HEK293 (cell line): ENCODE data around the gene SLC39A13.

Source experiments
- BCL11B ChIP-seq: fragments of 450-650 bp; formaldehyde crosslinking; IDR thresholded peaks from 2 replicates; pipeline ENCODE4 v1.5.1; 2016; ENCODE audit warnings: low read depth, missing biosample characterization, missing genetic modification characterization
- GFI1B ChIP-seq: fragments of 450-650 bp; formaldehyde crosslinking; IDR thresholded peaks from 2 replicates; pipeline ENCODE4 v1.5.1; 2016; ENCODE audit warnings: missing biosample characterization, missing genetic modification characterization
- GLIS1 ChIP-seq: fragments of 450-650 bp; formaldehyde crosslinking; IDR thresholded peaks from 2 replicates; pipeline ENCODE4 v1.5.1; 2016; ENCODE audit warnings: missing biosample characterization, missing genetic modification characterization
- INSM2 ChIP-seq: fragments of 450-650 bp; formaldehyde crosslinking; IDR thresholded peaks from 2 replicates; pipeline ENCODE4 v1.5.1; 2016; ENCODE audit warnings: missing biosample characterization, missing genetic modification characterization
- KLF10 ChIP-seq: fragments of 450-650 bp; IDR thresholded peaks from 2 replicates; pipeline ENCODE4 v1.5.1; 2018; ENCODE audit warnings: missing biosample characterization, mild to moderate bottlenecking, missing genetic modification characterization
- KLF16 ChIP-seq: fragments of 450-650 bp; formaldehyde crosslinking; IDR thresholded peaks from 2 replicates; pipeline ENCODE4 v1.5.1; 2017; ENCODE audit warnings: missing biosample characterization, missing genetic modification characterization
- KLF17 ChIP-seq: fragments of 450-650 bp; formaldehyde crosslinking; IDR thresholded peaks from 2 replicates; pipeline ENCODE4 v1.5.1; 2016; ENCODE audit warnings: missing biosample characterization, missing genetic modification characterization
- KLF8 ChIP-seq: fragments of 450-650 bp; formaldehyde crosslinking; IDR thresholded peaks from 2 replicates; pipeline ENCODE4 v1.5.1; 2016; ENCODE audit warnings: missing biosample characterization, missing genetic modification characterization
- PRDM1 ChIP-seq: fragments of 450-650 bp; formaldehyde crosslinking; IDR thresholded peaks from 2 replicates; pipeline ENCODE4; 2016; ENCODE audit warnings: missing biosample characterization, missing genetic modification characterization
- PRDM10 ChIP-seq: fragments of 450-650 bp; formaldehyde crosslinking; IDR thresholded peaks from 2 replicates; pipeline ENCODE4 v1.5.1; 2016; ENCODE audit warnings: missing biosample characterization, missing genetic modification characterization
- SP3 ChIP-seq: fragments of 450-650 bp; formaldehyde crosslinking; IDR thresholded peaks from 2 replicates; pipeline ENCODE4 v1.5.1; 2016; ENCODE audit warnings: missing biosample characterization, missing genetic modification characterization
- TRIM28 ChIP-seq: IDR thresholded peaks from 2 replicates; pipeline ENCODE4 v1.6.1; 2011; ENCODE audit warnings: low read length, control low read depth, borderline replicate concordance
- YY2 ChIP-seq: fragments of 450-650 bp; formaldehyde crosslinking; IDR thresholded peaks from 2 replicates; pipeline ENCODE4 v1.5.1; 2016; ENCODE audit warnings: missing biosample characterization, missing genetic modification characterization
- ZBTB1 ChIP-seq: fragments of 450-650 bp; formaldehyde crosslinking; IDR thresholded peaks from 2 replicates; pipeline ENCODE4 v1.5.1; 2016; ENCODE audit warnings: missing biosample characterization, missing genetic modification characterization
- ZBTB20 ChIP-seq: fragments of 450-650 bp; formaldehyde crosslinking; IDR thresholded peaks from 2 replicates; pipeline ENCODE4 v1.5.1; 2016; ENCODE audit warnings: missing biosample characterization, missing genetic modification characterization
- ZBTB48 ChIP-seq: fragments of 450-650 bp; formaldehyde crosslinking; IDR thresholded peaks from 2 replicates; pipeline ENCODE4 v1.5.1; 2016; ENCODE audit warnings: missing biosample characterization, missing genetic modification characterization
- ZEB2 ChIP-seq: fragments of 450-650 bp; formaldehyde crosslinking; IDR thresholded peaks from 2 replicates; pipeline ENCODE4 v1.5.1; 2016; ENCODE audit warnings: missing biosample characterization, missing genetic modification characterization
- ZFP41 ChIP-seq: fragments of 450-650 bp; formaldehyde crosslinking; IDR thresholded peaks from 2 replicates; pipeline ENCODE4 v1.5.1; 2016; ENCODE audit warnings: missing biosample characterization, missing genetic modification characterization, borderline replicate concordance
- ZFP69B ChIP-seq: fragments of 450-650 bp; formaldehyde crosslinking; IDR thresholded peaks from 2 replicates; pipeline ENCODE4 v1.5.1; 2016; ENCODE audit warnings: missing biosample characterization, missing genetic modification characterization
- ZNF140 ChIP-seq: fragments of 450-650 bp; formaldehyde crosslinking; IDR thresholded peaks from 2 replicates; pipeline ENCODE4 v1.5.1; 2016; ENCODE audit warnings: missing biosample characterization, missing genetic modification characterization
- ZNF266 ChIP-seq: fragments of 450-650 bp; formaldehyde crosslinking; IDR thresholded peaks from 2 replicates; pipeline ENCODE4 v1.5.1; 2016; ENCODE audit warnings: missing biosample characterization, missing genetic modification characterization, low read depth
- ZNF366 ChIP-seq: fragments of 450-650 bp; formaldehyde crosslinking; conservative IDR thresholded peaks from 2 replicates; pipeline ENCODE4 v1.5.1; 2016; ENCODE audit warnings: missing biosample characterization, missing genetic modification characterization
- ZNF398 ChIP-seq: fragments of 450-650 bp; formaldehyde crosslinking; IDR thresholded peaks from 2 replicates; pipeline ENCODE4 v1.5.1; 2017; ENCODE audit warnings: missing biosample characterization, missing genetic modification characterization
- ZNF449 ChIP-seq: fragments of 450-650 bp; formaldehyde crosslinking; IDR thresholded peaks from 2 replicates; pipeline ENCODE4 v1.5.1; 2017; ENCODE audit warnings: missing biosample characterization, mild to moderate bottlenecking, missing genetic modification characterization, moderate library complexity
- ZNF529 ChIP-seq: fragments of 450-650 bp; formaldehyde crosslinking; IDR thresholded peaks from 2 replicates; pipeline ENCODE4 v1.5.1; 2017; ENCODE audit warnings: missing genetic modification characterization, missing biosample characterization; ENCODE audit not compliant: insufficient replicate concordance
- ZNF600 ChIP-seq: fragments of 450-650 bp; formaldehyde crosslinking; IDR thresholded peaks from 2 replicates; pipeline ENCODE4 v1.5.1; 2016; ENCODE audit warnings: missing biosample characterization, missing genetic modification characterization
- ZNF664 ChIP-seq: fragments of 450-650 bp; formaldehyde crosslinking; IDR thresholded peaks from 2 replicates; pipeline ENCODE4 v1.5.1; 2016; ENCODE audit warnings: missing biosample characterization, missing genetic modification characterization
- ZNF677 ChIP-seq: fragments of 450-650 bp; IDR thresholded peaks from 2 replicates; pipeline ENCODE4 v1.5.0; 2018; ENCODE audit warnings: missing biosample characterization, mild to moderate bottlenecking, missing genetic modification characterization, moderate library complexity
- ZNF747 ChIP-seq: fragments of 450-650 bp; formaldehyde crosslinking; IDR thresholded peaks from 2 replicates; pipeline ENCODE4 v1.5.1; 2016; ENCODE audit warnings: missing biosample characterization, missing genetic modification characterization
- ZXDB ChIP-seq: fragments of 450-650 bp; formaldehyde crosslinking; IDR thresholded peaks from 2 replicates; pipeline ENCODE4 v1.5.1; 2016; ENCODE audit warnings: missing biosample characterization, missing genetic modification characterization

SLC39A13 gene

GRCh38 chr11:47407746-47408590, at the start of gene SLC39A13 (continued):
- TF ChIP-seq INSM2 (tag by site-specific recombination) = 0 out of 2 replicates have a peak, but pooled peaks have one; percentile 33
- peak; percentile 76 for TF ChIP-seq KLF17 (tag by site-specific recombination)
- no peak for TF ChIP-seq GFI1B (tag by site-specific recombination)
- TF ChIP-seq ZNF600 = peak; percentile 66
- TF ChIP-seq YY2 (tag by site-specific recombination) = 0 out of 2 replicates have a peak, but pooled peaks have one; percentile 20
- no peak for TF ChIP-seq ZNF140 (tag by site-specific recombination)
- peak; percentile 73; the same call in 1 of the 2 replicates for TF ChIP-seq ZNF449
- TF ChIP-seq ZFP69B (tag by site-specific recombination) = 0 out of 2 replicates have a peak, but pooled peaks have one; percentile 16
- TF ChIP-seq KLF8 (tag by site-specific recombination) = peak; percentile 72
- peak; percentile 71; the same call in 1 of the 2 replicates for TF ChIP-seq ZBTB1 (tag by site-specific recombination)
- peak; percentile 66; the same call in 1 of the 2 replicates for TF ChIP-seq ZNF664
- TF ChIP-seq PRDM1 (tag by site-specific recombination) = 0 out of 2 replicates have a peak, but pooled peaks have one; percentile 18
- TF ChIP-seq ZFP41 = no peak
- TF ChIP-seq ZNF266 (tag by site-specific recombination) = no peak
- TF ChIP-seq ZEB2 (tag by site-specific recombination) = peak; percentile 76
- TF ChIP-seq ZBTB48 = peak; percentile 38; the same call in 1 of the 2 replicates
- no peak for TF ChIP-seq ZNF529
- peak; percentile 70; the same call in 1 of the 2 replicates for TF ChIP-seq KLF16 (tag by site-specific recombination)
- TF ChIP-seq ZBTB20 (tag by site-specific recombination) = peak; percentile 31; the same call in 1 of the 2 replicates
- TF ChIP-seq KLF10 (tag by site-specific recombination) = peak; percentile 89
- TF ChIP-seq ZNF747 (tag by site-specific recombination) = no peak
- peak; percentile 30; the same call in 1 of the 2 replicates for TF ChIP-seq ZNF677 (tag by site-specific recombination)
- peak; percentile 81 for TF ChIP-seq ZXDB
- peak; percentile 66 for TF ChIP-seq SP3 (tag by site-specific recombination)
- TF ChIP-seq PRDM10 (tag by site-specific recombination) = peak; percentile 83
- 0 out of 2 replicates have a peak, but pooled peaks have one; percentile 13 for TF ChIP-seq ZNF366 (tag by site-specific recombination)
- peak; percentile 79; the same call in 1 of the 2 replicates for TF ChIP-seq TRIM28
- TF ChIP-seq ZNF398 (tag by site-specific recombination) = peak; percentile 61
- TF ChIP-seq GLIS1 (tag by site-specific recombination) = peak; percentile 30; the same call in 1 of the 2 replicates
- peak; percentile 33; the same call in 1 of the 2 replicates for TF ChIP-seq BCL11B
